ENCODE measurements around the gene FAM184B. TPM values are rescaled to one million over a fixed set of nuclear protein-coding genes. Genes with fewer than 3 reads are reported as not detected.

The FAM184B gene
- total RNA-seq, 1 experiment from 2014 or later = 0.09 TPM

GRCh38 chr4:17583941-17584340 is 197.5 kb downstream of the FAM184B start:
- no peak overlapping the region for H3K56ac ChIP-seq (ENCODE audit: insufficient read length, low read depth, low read length)
- TF ChIP-seq CTCF (conservative IDR thresholded peaks at IDR 0.05) = no peak
- H3K23ac ChIP-seq (ENCODE audit: insufficient read length, low read depth, low read length) = no peak overlapping the region
- no peak overlapping the region for H4K5ac ChIP-seq (ENCODE audit: insufficient read length, low read depth, low read length)
- H3K36me3 Mint-ChIP-seq (ENCODE audit: insufficient read depth in 1 of 3, low read depth in 3 of 3) = peaks cover 31 to 85% (median 67%) of the 10 kb centered on the region in 3 experiments
- no peak overlapping the region for H3K4me2 ChIP-seq (ENCODE audit: insufficient read depth, insufficient read length, low read length)
- no peak overlapping the region for H2BK15ac ChIP-seq (ENCODE audit: low read depth, low read length)
- H2BK20ac ChIP-seq (ENCODE audit: low read depth, low read length, poor library complexity, severe bottlenecking) = no peak overlapping the region
- H2BK5ac ChIP-seq (ENCODE audit: insufficient read length, low read length) = no peak overlapping the region
- no peaks in the 10 kb centered on the region for H4K20me1 ChIP-seq (ENCODE audit: control insufficient read depth, insufficient read depth, insufficient read length)
- no peak overlapping the region for H4K91ac ChIP-seq (ENCODE audit: insufficient read length, low read depth, low read length)
- no peak overlapping the region for H3K18ac ChIP-seq (ENCODE audit: insufficient read length, low read depth, low read length)
- H3K14ac ChIP-seq (ENCODE audit: insufficient read depth, low read length) = no peak overlapping the region
- no peak overlapping the region for H2BK120ac ChIP-seq (ENCODE audit: low read depth, low read length, poor library complexity, severe bottlenecking)
- DNase-seq = no peak
- WGBS (ENCODE audit: extremely low coverage, insufficient read length, low lambda C conversion rate) = no CpG with 5 or more reads among the region's 4 CpGs
- no peak overlapping the region for H3K4ac ChIP-seq (ENCODE audit: low read depth, low read length)
- no peak overlapping the region for H3K4me3 Mint-ChIP-seq
- no peaks in the 10 kb centered on the region for H3K79me1 ChIP-seq (ENCODE audit: insufficient read depth, low read depth, low read length, poor library complexity, severe bottlenecking)
- no peaks in the 10 kb centered on the region for H3K27me3 Mint-ChIP-seq (ENCODE audit: low read depth)
- H3K9me3 ChIP-seq (ENCODE audit: control insufficient read depth, low read depth, low read length) = no peaks in the 10 kb centered on the region
- no peaks in the 10 kb centered on the region; the same call in 1 of the 2 replicates for H3K4me1 ChIP-seq (ENCODE audit: insufficient read depth, low read length)
- no peak overlapping the region for H2BK12ac ChIP-seq (ENCODE audit: insufficient read length, low read depth, low read length)
- H3K79me2 ChIP-seq (ENCODE audit: insufficient read depth, low read length) = no peaks in the 10 kb centered on the region
- H2AFZ ChIP-seq (ENCODE audit: low read length) = no peak overlapping the region
- no peak overlapping the region for H2AK5ac ChIP-seq (ENCODE audit: insufficient read length, low read length)
- no peak overlapping the region for H4K8ac ChIP-seq (replicated peaks; ENCODE audit: insufficient read length, low read depth, low read length)
- H3T11ph ChIP-seq (ENCODE audit: low read length) = no peak overlapping the region
- no peaks in the 10 kb centered on the region for H3K27me3 ChIP-seq (ENCODE audit: insufficient read depth, low read length)
- no peaks in the 10 kb centered on the region for H3K23me2 ChIP-seq (ENCODE audit: insufficient read length, low read depth, low read length, poor library complexity, severe bottlenecking)
- H3K27ac ChIP-seq (ENCODE audit: insufficient read length, low read depth, low read length) = no peak overlapping the region
- H3K9me3 Mint-ChIP-seq = no peaks in the 10 kb centered on the region
- no peak overlapping the region for H3K9ac ChIP-seq (ENCODE audit: extremely low read depth, insufficient read length, low read length)
- peak overlapping the region; percentile 82 to 92 (median 87); a peak in 5 of 7 replicates for H3K27ac Mint-ChIP-seq
- H3K4me1 Mint-ChIP-seq = peaks cover 17 to 19% of the 10 kb centered on the region in 2 experiments
